Measurements from ENCODE around the gene GP1BB.
"Not testable (repeated sequence)": the region's sequence is repeated elsewhere in the genome, so short reads cannot be mapped to it uniquely, and the experiment has no call there.

GP1BB gene

GRCh38 chr22:19693981-19694670 is 29.2 kb upstream of the GP1BB start:
- DNase-seq (ENCODE audit: low spot score), result no peak

GRCh38 chr22:19694696-19695095 is 28.6 kb upstream of the GP1BB start:
- no peak for DNase-seq (ENCODE audit: low spot score)

GRCh38 chr22:19696504-19697276 is 26.6 kb upstream of the GP1BB start:
- DNase-seq (ENCODE audit: low spot score), result no peak

- not testable (repeated sequence) for DNase-seq (ENCODE audit: low spot score)
Observed at GRCh38 chr22:19697871-19698270, 25.5 kb upstream of the GP1BB start.

- no peak for DNase-seq (ENCODE audit: low spot score)
Observed at GRCh38 chr22:19700790-19701419, 22.4 kb upstream of the GP1BB start.

GRCh38 chr22:19701420-19702145 is 21.8 kb upstream of the GP1BB start:
- no peak for DNase-seq (ENCODE audit: low spot score)

GRCh38 chr22:19703869-19704268 is 19.5 kb upstream of the GP1BB start:
- DNase-seq (ENCODE audit: low spot score), result no peak

- DNase-seq (ENCODE audit: low spot score), result no peak
Observed at GRCh38 chr22:19704355-19705015, 18.9 kb upstream of the GP1BB start.

GRCh38 chr22:19705181-19705934 is 18.0 kb upstream of the GP1BB start:
- DNase-seq (ENCODE audit: low spot score), result no peak

GRCh38 chr22:19706661-19707151 is 16.6 kb upstream of the GP1BB start:
- DNase-seq (ENCODE audit: low spot score), result no peak

GRCh38 chr22:19707347-19708290 is 15.7 kb upstream of the GP1BB start:
- DNase-seq (ENCODE audit: low spot score), result no peak

GRCh38 chr22:19708321-19709011 is 14.9 kb upstream of the GP1BB start:
- no peak for DNase-seq (ENCODE audit: low spot score)

- DNase-seq (ENCODE audit: low spot score), result no peak
Observed at GRCh38 chr22:19709063-19709769, 14.1 kb upstream of the GP1BB start.

GRCh38 chr22:19710020-19710768 is 13.1 kb upstream of the GP1BB start:
- DNase-seq (ENCODE audit: low spot score), result no peak

- DNase-seq (ENCODE audit: low spot score), result no peak
Observed at GRCh38 chr22:19710769-19711106, 12.6 kb upstream of the GP1BB start.

- no peak for DNase-seq (ENCODE audit: low spot score)
Observed at GRCh38 chr22:19713245-19713644, 10.1 kb upstream of the GP1BB start.

- DNase-seq (ENCODE audit: low spot score), result no peak
Observed at GRCh38 chr22:19713650-19714311, 9.6 kb upstream of the GP1BB start.

All from AG08395 (cell line).